Chondrocyte (in vitro differentiated cells): ENCODE results near the gene PDX1. TPM values are rescaled to one million over a fixed set of nuclear protein-coding genes. Genes with fewer than 3 reads are reported as not detected.

Experiments used
- DNase-seq: peaks from one replicate; pipeline ENCODE4 v3.0.0; 2021; ENCODE audit warnings: mixed read lengths, low spot score
- H3K27ac Mint-ChIP-seq: one replicate; pipeline ENCODE4 v1.8.0; 2021; ENCODE audit warnings: mild to moderate bottlenecking, moderate library complexity, mixed read lengths; ENCODE audit not compliant: unreplicated experiment
- H3K27me3 Mint-ChIP-seq: 2 replicates; pipeline ENCODE4 v1.8.0; 2021; ENCODE audit warnings: low read depth, mixed read lengths
- H3K36me3 Mint-ChIP-seq: 2 replicates; pipeline ENCODE4 v1.8.0; 2021; ENCODE audit warnings: low read depth, mixed read lengths
- H3K4me1 Mint-ChIP-seq: 2 replicates; pipeline ENCODE4 v1.8.0; 2021; ENCODE audit warnings: low read depth, mild to moderate bottlenecking, mixed read lengths
- H3K4me3 Mint-ChIP-seq: one replicate; pipeline ENCODE4 v1.8.0; 2021; ENCODE audit warnings: mild to moderate bottlenecking, moderate library complexity, mixed read lengths; ENCODE audit not compliant: unreplicated experiment
- H3K9me3 Mint-ChIP-seq: 2 replicates; pipeline ENCODE4 v1.8.0; 2021; ENCODE audit warnings: low read depth, mixed read lengths
- CTCF ChIP-seq: fragments of 200-600 bp; sonication (generic); IDR thresholded peaks from 2 replicates; pipeline ENCODE4 v1.5.0; 2021; ENCODE audit warnings: antibody characterized with exemption, mild to moderate bottlenecking, moderate library complexity
- total RNA-seq: library from RNA; stranded (reverse); gene quantifications from 3 replicates; pipeline ENCODE4 v1.2.1, GENCODE V29; 2021

The PDX1 gene
- total RNA-seq, 1 donor from 2014 or later, result not detected

- TF ChIP-seq CTCF, result no peak
- no peak for DNase-seq
- H3K4me1 Mint-ChIP-seq, result peaks cover 9% of the 10 kb centered on the region
- H3K4me3 Mint-ChIP-seq, result no peak overlapping the region
- peaks cover 3% of the 10 kb centered on the region for H3K9me3 Mint-ChIP-seq
- H3K27me3 Mint-ChIP-seq, result peaks cover 77% of the 10 kb centered on the region
- H3K27ac Mint-ChIP-seq, result no peak overlapping the region
- peaks cover 8% of the 10 kb centered on the region for H3K36me3 Mint-ChIP-seq
Observed at GRCh38 chr13:27923794-27924528, 4.2 kb downstream of the PDX1 start.

GRCh38 chr13:27924529-27925141 lies 4.8 kb downstream of the PDX1 start:
- H3K9me3 Mint-ChIP-seq, result peaks cover 7% of the 10 kb centered on the region
- TF ChIP-seq CTCF, result no peak
- peaks cover 78% of the 10 kb centered on the region for H3K27me3 Mint-ChIP-seq
- H3K27ac Mint-ChIP-seq, result no peak overlapping the region
- H3K4me1 Mint-ChIP-seq, result peaks cover 9% of the 10 kb centered on the region
- H3K36me3 Mint-ChIP-seq, result peaks cover 8% of the 10 kb centered on the region
- H3K4me3 Mint-ChIP-seq, result no peak overlapping the region
- DNase-seq, result no peak

- Mint-ChIP-seq H3K4me3 (no peak overlapping the region), H3K27me3 (peaks cover 83% of the 10 kb centered on the region), H3K9me3 (peaks cover 11% of the 10 kb centered on the region), H3K27ac (no peak overlapping the region), H3K36me3 (peaks cover 8% of the 10 kb centered on the region), H3K4me1 (peaks cover 7% of the 10 kb centered on the region)
- no peak for TF ChIP-seq CTCF
- no peak for DNase-seq
Observed at GRCh38 chr13:27925220-27925991, 5.6 kb downstream of the PDX1 start.

- Mint-ChIP-seq H3K27ac (no peak overlapping the region), H3K4me3 (no peak overlapping the region), H3K4me1 (no peaks in the 10 kb centered on the region), H3K27me3 (peaks cover 88% of the 10 kb centered on the region), H3K9me3 (peaks cover 11% of the 10 kb centered on the region), H3K36me3 (peaks cover 6% of the 10 kb centered on the region)
- no peak for DNase-seq
- TF ChIP-seq CTCF, result no peak
Observed at GRCh38 chr13:27926644-27927434, 7.0 kb downstream of the PDX1 start.
